GM19193 (cell line): Measurements from ENCODE around the gene PLOD1.

Experiments used
- POLR2A ChIP-seq: IDR thresholded peaks from 4 replicates; pipeline ENCODE4 v1.6.1; 2011; ENCODE audit not compliant: insufficient read depth, insufficient read length; ENCODE audit errors: extremely low read depth

Gene PLOD1

GRCh38 chr1:12003762-12004161 is 69.2 kb downstream of the PLOD1 start:
- no peak for TF ChIP-seq POLR2A

- no peak for TF ChIP-seq POLR2A
These were observed 71.1 kb downstream of the PLOD1 start for GRCh38 chr1:12005488-12006166.

- TF ChIP-seq POLR2A: no peak
These were observed 71.8 kb downstream of the PLOD1 start for GRCh38 chr1:12006167-12006921.

GRCh38 chr1:12007204-12007603 is 72.7 kb downstream of the PLOD1 start:
- no peak for TF ChIP-seq POLR2A

GRCh38 chr1:12009318-12009947 is 74.9 kb downstream of the PLOD1 start:
- no peak for TF ChIP-seq POLR2A

GRCh38 chr1:12010746-12011570 is 76.4 kb downstream of the PLOD1 start:
- TF ChIP-seq POLR2A: no peak

GRCh38 chr1:12011998-12012397 is 77.5 kb downstream of the PLOD1 start:
- TF ChIP-seq POLR2A: no peak

GRCh38 chr1:12012560-12013316 is 78.2 kb downstream of the PLOD1 start:
- no peak for TF ChIP-seq POLR2A

GRCh38 chr1:12014141-12014991 is 79.8 kb downstream of the PLOD1 start:
- TF ChIP-seq POLR2A: no peak

- no peak for TF ChIP-seq POLR2A
These were observed 80.5 kb downstream of the PLOD1 start for GRCh38 chr1:12015001-12015491.

- TF ChIP-seq POLR2A: no peak
These were observed 81.0 kb downstream of the PLOD1 start for GRCh38 chr1:12015499-12015898.

- no peak for TF ChIP-seq POLR2A
These were observed 81.7 kb downstream of the PLOD1 start for GRCh38 chr1:12016182-12016581.

- no peak for TF ChIP-seq POLR2A
These were observed 85.5 kb downstream of the PLOD1 start for GRCh38 chr1:12019858-12020509.
